ENCODE results near the gene PPP1R27.

The PPP1R27 gene

DNA sequence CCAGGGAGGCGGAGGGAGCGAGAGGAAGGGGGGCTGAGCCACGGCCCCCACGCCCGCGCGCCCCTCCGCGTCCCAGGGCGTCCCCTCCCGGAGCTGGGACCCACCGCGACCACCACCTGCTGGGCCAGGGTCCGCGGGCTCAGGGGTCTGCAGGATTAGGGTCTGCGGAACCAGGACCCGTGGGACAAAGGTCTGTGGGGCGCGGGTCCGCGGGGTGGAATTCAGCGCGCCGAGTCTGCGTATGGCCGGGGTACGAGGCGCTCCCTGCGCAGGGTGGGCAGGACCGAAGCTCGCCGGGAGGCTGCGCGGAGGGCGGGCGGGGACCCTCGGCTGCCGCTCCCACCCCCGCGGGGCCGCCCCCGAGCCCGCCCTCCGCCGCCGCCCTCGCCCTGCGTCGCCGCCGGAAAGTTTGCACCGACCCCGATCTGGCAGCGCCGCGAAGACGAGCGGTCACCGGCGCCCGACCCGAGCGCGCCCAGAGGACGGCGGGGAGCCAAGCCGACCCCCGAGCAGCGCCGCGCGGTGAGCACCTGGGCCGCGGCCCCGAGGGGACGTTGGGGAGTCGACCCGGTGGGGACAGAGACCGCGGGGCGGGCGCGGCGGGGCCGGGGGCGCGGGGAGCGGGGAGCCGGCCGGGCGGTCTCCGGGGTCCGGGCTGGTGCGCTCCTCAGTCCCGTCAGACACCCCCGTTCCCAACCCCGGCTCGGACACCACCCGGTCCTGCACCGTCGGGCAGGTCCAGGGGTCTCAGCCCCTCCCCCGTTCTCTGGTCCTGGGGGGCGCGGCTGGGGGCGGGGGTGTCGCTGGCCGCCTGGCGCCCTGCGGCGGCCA, 30.9 kb downstream of the PPP1R27 start, which contains the start of gene GCGR:
GCGR (plus strand) TSS at position 423 of the 831 bp plus-strand sequence. CDS start 4,869 bp downstream, outside the sequence.
- TF ChIP-seq FOXP2 (optimal IDR thresholded peaks at IDR 0.05; ENCODE audit: borderline replicate concordance, extremely low read depth, extremely low read length, insufficient read depth) = no peak
- TF ChIP-seq SIN3A (IDR thresholded peaks at IDR 0.05; ENCODE audit: borderline replicate concordance, insufficient read depth, low read length) = no peak
- no peak for TF ChIP-seq POLR2AphosphoS5 (IDR thresholded peaks at IDR 0.05; ENCODE audit: low read depth, low read length)
- TF ChIP-seq, protein P1, sequence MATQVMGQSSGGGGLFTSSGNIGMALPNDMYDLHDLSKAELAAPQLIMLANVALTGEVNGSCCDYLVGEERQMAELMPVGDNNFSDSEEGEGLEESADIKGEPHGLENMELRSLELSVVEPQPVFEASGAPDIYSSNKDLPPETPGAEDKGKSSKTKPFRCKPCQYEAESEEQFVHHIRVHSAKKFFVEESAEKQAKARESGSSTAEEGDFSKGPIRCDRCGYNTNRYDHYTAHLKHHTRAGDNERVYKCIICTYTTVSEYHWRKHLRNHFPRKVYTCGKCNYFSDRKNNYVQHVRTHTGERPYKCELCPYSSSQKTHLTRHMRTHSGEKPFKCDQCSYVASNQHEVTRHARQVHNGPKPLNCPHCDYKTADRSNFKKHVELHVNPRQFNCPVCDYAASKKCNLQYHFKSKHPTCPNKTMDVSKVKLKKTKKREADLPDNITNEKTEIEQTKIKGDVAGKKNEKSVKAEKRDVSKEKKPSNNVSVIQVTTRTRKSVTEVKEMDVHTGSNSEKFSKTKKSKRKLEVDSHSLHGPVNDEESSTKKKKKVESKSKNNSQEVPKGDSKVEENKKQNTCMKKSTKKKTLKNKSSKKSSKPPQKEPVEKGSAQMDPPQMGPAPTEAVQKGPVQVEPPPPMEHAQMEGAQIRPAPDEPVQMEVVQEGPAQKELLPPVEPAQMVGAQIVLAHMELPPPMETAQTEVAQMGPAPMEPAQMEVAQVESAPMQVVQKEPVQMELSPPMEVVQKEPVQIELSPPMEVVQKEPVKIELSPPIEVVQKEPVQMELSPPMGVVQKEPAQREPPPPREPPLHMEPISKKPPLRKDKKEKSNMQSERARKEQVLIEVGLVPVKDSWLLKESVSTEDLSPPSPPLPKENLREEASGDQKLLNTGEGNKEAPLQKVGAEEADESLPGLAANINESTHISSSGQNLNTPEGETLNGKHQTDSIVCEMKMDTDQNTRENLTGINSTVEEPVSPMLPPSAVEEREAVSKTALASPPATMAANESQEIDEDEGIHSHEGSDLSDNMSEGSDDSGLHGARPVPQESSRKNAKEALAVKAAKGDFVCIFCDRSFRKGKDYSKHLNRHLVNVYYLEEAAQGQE (IDR thresholded peaks at IDR 0.05; ENCODE audit: insufficient read depth in 1 of 2, low read depth in 2 of 2, low read length in 2 of 2) = no peak
- no peak for TF ChIP-seq TAF1 (IDR thresholded peaks at IDR 0.05; ENCODE audit: borderline replicate concordance, insufficient read depth, low read length)

GRCh38 chr17:81802856-81803643, 31.8 kb downstream of the PPP1R27 start:
- TF ChIP-seq FOXP2 (optimal IDR thresholded peaks at IDR 0.05; ENCODE audit: borderline replicate concordance, extremely low read depth, extremely low read length, insufficient read depth) = no peak
- no peak for TF ChIP-seq POLR2AphosphoS5 (IDR thresholded peaks at IDR 0.05; ENCODE audit: low read depth, low read length)
- no peak for TF ChIP-seq SIN3A (IDR thresholded peaks at IDR 0.05; ENCODE audit: borderline replicate concordance, insufficient read depth, low read length)
- TF ChIP-seq TAF1 (IDR thresholded peaks at IDR 0.05; ENCODE audit: borderline replicate concordance, insufficient read depth, low read length) = no peak
- TF ChIP-seq, protein P1 (IDR thresholded peaks at IDR 0.05; ENCODE audit: insufficient read depth in 1 of 2, low read depth in 2 of 2, low read length in 2 of 2) = no peak

GRCh38 chr17:81802048-81802758, 32.6 kb downstream of the PPP1R27 start:
- TF ChIP-seq FOXP2 (optimal IDR thresholded peaks at IDR 0.05; ENCODE audit: borderline replicate concordance, extremely low read depth, extremely low read length, insufficient read depth) (no peak), POLR2AphosphoS5 (IDR thresholded peaks at IDR 0.05; ENCODE audit: low read depth, low read length) (no peak), TAF1 (IDR thresholded peaks at IDR 0.05; ENCODE audit: borderline replicate concordance, insufficient read depth, low read length) (no peak), SIN3A (IDR thresholded peaks at IDR 0.05; ENCODE audit: borderline replicate concordance, insufficient read depth, low read length) (no peak)
- TF ChIP-seq, protein P1 (IDR thresholded peaks at IDR 0.05; ENCODE audit: insufficient read depth in 1 of 2, low read depth in 2 of 2, low read length in 2 of 2) = no peak

DNA sequence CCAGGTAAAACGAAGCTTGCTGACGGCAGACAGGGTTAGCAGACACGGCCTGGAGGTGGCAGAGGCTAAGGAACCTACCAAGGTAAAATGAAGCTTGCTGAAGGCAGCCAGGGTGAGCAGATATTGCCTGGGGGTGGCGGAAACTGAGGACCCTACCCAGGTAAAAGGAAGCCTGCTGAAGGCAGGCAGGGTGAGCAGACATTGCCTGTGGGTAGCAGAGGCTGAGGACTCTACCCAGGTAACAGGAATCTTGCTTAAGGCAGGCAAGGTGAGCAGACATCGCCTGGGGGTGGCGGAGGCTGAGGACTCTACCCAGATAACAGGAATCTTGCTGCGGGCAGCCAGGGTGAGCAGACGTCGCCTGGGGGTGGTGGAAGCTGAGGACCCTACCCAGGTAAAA, 33.5 kb downstream of the PPP1R27 start:
- no peak for TF ChIP-seq SIN3A (IDR thresholded peaks at IDR 0.05; ENCODE audit: borderline replicate concordance, insufficient read depth, low read length)
- no peak for TF ChIP-seq POLR2AphosphoS5 (IDR thresholded peaks at IDR 0.05; ENCODE audit: low read depth, low read length)
- TF ChIP-seq TAF1 (IDR thresholded peaks at IDR 0.05; ENCODE audit: borderline replicate concordance, insufficient read depth, low read length) = no peak
- TF ChIP-seq, protein P1 (IDR thresholded peaks at IDR 0.05; ENCODE audit: insufficient read depth in 1 of 2, low read depth in 2 of 2, low read length in 2 of 2) = no peak
- no peak for TF ChIP-seq FOXP2 (optimal IDR thresholded peaks at IDR 0.05; ENCODE audit: borderline replicate concordance, extremely low read depth, extremely low read length, insufficient read depth)

Measured in PFSK-1 (cell line).